ENCODE data around the gene PDE3B. TPM values are rescaled to one million over a fixed set of nuclear protein-coding genes. Genes with fewer than 3 reads are reported as not detected.
"Not testable (repeated sequence)": the region's sequence is repeated elsewhere in the genome, so short reads cannot be mapped to it uniquely, and the experiment has no call there.

Gene PDE3B
- polyA plus RNA-seq, 10 donors: 1.3 to 4.3 (median 2.1) TPM

DNA sequence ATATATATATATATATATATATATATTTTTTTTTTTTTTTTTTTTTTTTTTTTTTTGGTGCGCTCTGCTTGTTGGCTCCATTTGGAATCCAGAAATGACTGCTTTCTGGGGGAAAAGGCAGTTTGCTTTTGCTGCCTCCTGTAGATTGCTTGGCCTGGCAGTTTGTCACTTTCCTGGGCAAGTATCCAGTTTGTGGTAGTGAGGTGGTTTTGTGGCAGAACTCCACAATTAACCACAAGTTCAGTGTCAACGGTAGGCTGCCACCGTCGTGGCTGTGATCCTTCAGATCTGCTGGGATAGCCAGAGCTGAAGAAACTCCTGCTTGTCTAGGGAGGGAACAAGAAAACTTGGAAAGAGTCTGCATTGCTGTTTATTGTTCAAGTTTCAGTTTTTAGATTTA lies 5.0 kb upstream of the PDE3B start:
- no peak for DNase-seq

- DNase-seq: no peak
These were observed 1.8 kb upstream of the PDE3B start for GRCh38 chr11:14641801-14642200.

DNA sequence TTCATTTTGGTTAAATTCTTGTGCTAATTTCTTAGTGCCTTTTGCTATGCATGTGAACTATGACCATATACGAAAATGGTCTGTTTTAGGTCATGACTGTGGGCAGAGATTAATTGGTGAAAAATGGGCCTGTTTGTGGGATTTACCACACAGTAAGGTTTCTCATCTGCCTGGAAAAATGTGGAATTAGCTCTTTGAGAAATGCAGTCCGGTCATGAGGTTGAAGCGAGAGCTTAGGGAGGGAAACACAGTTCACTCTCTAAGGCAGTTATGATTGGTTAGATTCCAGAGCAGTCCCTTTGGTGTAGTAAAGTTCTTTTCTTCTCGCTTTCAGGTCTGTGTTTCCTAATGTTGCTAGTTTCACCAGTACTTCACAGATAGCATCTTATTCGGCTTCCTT lies 1.2 kb upstream of the PDE3B start:
- DNase-seq: no peak

DNA sequence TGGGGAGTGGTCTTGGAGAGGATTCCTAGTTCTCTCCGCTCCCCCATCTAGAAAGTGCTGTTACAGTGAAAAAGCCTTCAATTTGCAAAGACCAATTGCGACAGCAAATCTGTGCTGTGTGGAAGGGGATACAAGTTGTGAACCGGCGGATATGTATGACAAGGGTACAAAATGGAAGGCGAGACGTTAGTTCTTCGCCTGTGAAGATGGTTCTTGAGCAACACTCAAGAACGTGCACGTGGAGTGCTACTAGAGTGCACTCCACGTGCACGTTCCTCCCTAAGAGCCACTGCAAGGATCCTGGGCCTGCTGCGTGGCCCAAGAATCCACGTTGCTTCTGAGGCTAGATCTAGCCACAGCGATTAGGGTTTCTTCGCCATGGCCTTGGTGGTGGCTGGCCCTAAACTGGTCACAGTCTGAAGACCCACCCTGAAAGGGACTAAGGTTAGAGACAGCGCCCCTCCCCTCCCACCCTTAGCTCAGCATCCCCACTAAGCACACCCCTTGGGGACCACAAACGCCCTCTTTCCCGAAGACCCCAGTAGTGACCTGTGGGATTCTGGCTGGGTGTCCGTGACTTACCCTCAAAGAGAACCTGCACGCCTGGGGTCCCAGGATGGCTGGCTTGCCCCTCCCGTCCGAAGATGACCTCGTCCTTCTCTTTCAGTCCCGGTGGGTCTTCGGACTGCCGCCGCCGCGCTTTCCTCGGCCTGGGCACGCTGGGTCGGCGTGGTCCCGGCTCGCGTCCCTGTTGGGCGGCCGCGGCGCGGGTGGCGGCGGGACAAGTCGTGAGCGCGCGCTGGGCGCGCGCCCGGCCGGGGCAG lies 519 bp upstream of the PDE3B start:
- DNase-seq: no peak

DNA sequence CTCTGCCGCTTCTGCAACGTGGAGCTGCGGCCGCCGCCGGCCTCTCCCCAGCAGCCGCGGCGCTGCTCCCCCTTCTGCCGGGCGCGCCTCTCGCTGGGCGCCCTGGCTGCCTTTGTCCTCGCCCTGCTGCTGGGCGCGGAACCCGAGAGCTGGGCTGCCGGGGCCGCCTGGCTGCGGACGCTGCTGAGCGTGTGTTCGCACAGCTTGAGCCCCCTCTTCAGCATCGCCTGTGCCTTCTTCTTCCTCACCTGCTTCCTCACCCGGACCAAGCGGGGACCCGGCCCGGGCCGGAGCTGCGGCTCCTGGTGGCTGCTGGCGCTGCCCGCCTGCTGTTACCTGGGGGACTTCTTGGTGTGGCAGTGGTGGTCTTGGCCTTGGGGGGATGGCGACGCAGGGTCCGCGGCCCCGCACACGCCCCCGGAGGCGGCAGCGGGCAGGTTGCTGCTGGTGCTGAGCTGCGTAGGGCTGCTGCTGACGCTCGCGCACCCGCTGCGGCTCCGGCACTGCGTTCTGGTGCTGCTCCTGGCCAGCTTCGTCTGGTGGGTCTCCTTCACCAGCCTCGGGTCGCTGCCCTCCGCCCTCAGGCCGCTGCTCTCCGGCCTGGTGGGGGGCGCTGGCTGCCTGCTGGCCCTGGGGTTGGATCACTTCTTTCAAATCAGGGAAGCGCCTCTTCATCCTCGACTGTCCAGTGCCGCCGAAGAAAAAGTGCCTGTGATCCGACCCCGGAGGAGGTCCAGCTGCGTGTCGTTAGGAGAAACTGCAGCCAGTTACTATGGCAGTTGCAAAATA lies 816 bp downstream of the PDE3B start:
- DNase-seq: peak; percentile 13 to 82 (median 43)

- DNase-seq: peak in 1 of 3 donors; percentile 13
These were observed 1.7 kb downstream of the PDE3B start for GRCh38 chr11:14645015-14645912.

DNA sequence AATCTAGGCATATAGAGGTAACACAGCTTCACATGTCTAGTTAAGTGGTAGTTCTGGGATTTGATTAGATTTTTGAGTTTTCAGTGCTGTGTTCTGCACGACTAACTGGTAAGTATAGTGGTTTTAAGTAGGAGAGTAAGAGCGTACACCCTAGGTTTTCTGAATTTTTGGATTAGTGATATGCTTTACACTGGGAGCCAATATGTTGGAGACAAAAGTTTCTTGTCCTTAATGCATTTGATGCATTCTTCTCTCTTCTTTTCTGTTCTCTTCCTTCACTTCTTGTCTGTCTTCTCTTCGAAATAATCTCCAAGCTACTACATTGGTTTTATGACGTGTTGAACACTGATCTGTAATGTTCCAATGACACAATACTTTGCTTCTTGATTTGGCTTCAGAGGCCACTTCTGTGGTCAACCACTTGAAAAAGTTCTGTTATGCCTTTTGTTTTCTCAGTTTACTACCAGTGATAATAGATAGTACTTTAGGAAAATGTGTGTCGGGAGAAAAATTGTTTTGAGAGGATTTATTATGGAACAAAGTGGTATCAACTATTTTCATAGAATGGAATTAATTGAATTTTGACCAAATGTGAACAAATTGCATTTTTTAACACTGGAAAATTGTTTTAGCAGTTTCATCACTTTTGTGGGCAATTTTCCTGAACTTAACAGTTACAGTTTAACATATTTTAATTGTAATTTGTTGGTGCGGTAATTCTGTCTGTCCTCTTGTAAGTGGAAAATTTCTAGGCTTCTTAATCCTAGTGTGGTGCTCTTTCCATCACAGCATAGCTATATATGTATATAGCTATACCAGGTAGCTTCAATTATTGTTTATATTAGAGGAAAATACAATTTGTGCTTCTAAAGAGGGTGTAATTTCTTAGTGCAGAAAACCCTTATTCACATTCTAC lies 2.6 kb downstream of the PDE3B start:
- peak in 1 of 3 donors; percentile 28 for DNase-seq

DNA sequence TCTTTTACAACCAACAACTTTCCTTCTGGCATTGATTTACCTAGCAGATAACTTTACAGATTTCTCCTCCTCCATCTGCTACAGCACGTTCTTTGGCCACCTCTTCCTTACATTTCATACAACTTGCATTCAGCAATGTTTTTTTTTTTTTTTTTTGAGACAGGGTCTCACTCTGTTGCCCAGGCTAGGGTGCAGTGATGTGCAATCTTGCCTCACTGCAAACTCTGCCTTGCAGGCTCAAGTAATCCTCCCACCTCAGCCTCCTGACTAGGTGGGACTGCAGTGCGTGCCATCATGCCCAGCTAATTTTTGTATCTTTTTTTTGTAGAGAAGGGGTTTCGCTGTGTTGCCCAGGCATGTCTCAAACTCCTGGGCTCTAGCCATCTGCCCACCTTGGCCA lies 6.5 kb downstream of the PDE3B start:
- DNase-seq: no peak

GRCh38 chr11:14653090-14653489 lies 9.5 kb downstream of the PDE3B start:
- no peak for DNase-seq

- no peak for DNase-seq
These were observed 11.8 kb downstream of the PDE3B start for GRCh38 chr11:14655435-14655834.

DNA sequence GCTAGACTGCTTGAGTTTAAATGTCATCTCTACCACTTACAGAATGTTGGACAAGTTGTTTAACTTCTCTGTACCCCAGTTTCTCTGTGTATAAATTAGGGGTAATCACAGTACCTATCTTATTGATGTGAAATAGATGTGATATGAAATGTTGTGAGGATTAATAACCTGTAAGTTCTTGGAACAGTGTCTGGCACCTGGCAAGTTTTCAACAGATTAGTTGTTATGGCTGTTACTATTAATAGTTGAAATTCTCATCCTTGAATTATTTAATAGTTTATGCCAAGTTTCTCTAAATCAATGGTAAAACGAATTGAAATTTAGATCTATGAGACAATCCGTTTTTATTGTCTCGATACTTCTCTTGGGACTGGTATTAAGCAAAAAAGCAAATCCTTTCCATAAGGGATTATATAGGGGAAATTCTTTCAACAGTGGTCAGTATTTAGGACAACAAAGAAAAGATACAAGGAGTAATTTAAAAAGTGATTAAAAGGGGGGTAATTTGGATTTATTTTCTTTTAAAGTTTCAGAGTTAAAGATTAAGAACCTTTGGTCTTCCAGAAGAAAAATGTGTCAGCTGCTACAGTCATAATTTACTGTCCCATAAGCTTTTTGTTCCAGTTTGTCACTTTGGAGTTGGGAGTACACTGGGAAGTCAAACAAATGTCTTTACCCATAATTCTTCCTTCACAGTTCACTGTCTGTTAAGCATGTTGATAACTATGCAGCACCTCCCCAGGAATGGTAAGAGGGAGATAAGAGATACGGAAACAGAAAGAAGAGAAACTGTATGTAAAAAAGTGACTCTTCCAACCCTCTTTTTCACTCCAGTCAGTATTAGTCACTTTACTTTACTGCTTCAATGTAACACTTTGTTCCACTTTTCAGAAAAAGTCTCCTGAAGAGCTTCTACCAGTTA lies 13.2 kb downstream of the PDE3B start:
- DNase-seq: no peak

GRCh38 chr11:14657841-14658240 lies 14.2 kb downstream of the PDE3B start:
- no peak for DNase-seq

DNA sequence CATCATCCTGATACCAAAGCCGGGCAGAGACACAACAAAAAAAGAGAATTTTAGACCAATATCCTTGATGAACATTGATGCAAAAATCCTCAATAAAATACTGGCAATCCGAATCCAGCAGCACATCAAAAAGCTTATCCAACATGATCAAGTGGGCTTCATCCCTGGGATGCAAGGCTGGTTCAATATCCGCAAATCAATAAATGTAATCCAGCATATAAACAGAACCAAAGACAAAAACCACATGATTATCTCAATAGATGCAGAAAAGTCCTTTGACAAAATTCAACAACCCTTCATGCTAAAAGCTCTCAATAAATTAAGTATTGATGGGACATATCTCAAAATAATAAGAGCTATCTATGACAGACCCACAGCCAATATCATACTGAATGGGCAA lies 21.3 kb downstream of the PDE3B start:
- DNase-seq: not testable (repeated sequence)

DNA sequence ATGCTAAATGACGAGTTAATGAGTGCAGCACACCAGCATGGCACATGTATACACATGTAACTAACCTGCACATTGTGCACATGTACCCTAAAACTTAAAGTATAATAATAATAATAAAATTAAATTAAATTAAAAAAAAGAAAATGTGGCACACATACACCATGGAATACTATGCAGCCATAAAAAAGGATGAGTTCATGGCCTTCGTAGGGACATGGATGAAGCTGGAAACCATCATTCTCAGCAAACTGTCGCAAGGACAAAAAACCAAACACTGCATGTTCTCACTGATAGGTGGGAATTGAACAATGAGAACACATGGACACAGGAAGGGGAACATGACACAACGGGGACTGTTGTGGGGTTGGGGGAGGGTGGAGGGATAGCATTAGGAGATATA lies 23.7 kb downstream of the PDE3B start:
- not testable (repeated sequence) for DNase-seq

GRCh38 chr11:14668731-14669301 lies 25.2 kb downstream of the PDE3B start:
- no peak for DNase-seq

GRCh38 chr11:14669499-14669898 lies 25.9 kb downstream of the PDE3B start:
- DNase-seq: no peak

- DNase-seq: no peak
These were observed 26.4 kb downstream of the PDE3B start for GRCh38 chr11:14669958-14670357.

- DNase-seq: no peak
These were observed 29.0 kb downstream of the PDE3B start for GRCh38 chr11:14672635-14673034.

- no peak for DNase-seq
These were observed 29.8 kb downstream of the PDE3B start for GRCh38 chr11:14673421-14673820.

All from muscle of back (tissue), 11 donors.